Embryonic facial prominence (tissue), 1 donor: Measurements from ENCODE around the gene ECSIT.

Experiments
- DNase-seq: peaks from one replicate; pipeline ENCODE4 v3.0.0-alpha.2; 2016; ENCODE audit errors: extremely low spot score

Gene ECSIT

GRCh38 chr19:11504502-11505031 is 24.4 kb downstream of the ECSIT start:
- no peak for DNase-seq

GRCh38 chr19:11499890-11500420 is 29.0 kb downstream of the ECSIT start:
- DNase-seq = no peak

GRCh38 chr19:11499220-11499726 is 29.7 kb downstream of the ECSIT start:
- DNase-seq = no peak

- DNase-seq = no peak
Observed at GRCh38 chr19:11496391-11497163, 32.4 kb downstream of the ECSIT start.

- no peak for DNase-seq
Observed at GRCh38 chr19:11495885-11496284, 33.0 kb downstream of the ECSIT start.

- no peak for DNase-seq
Observed at GRCh38 chr19:11495481-11495880, 33.5 kb downstream of the ECSIT start.

- no peak for DNase-seq
Observed at GRCh38 chr19:11494634-11495285, 34.2 kb downstream of the ECSIT start.

GRCh38 chr19:11489378-11489777 is 39.6 kb downstream of the ECSIT start:
- no peak for DNase-seq

GRCh38 chr19:11486661-11487503 is 42.1 kb downstream of the ECSIT start:
- no peak for DNase-seq

- no peak for DNase-seq
Observed at GRCh38 chr19:11485245-11485837, 43.6 kb downstream of the ECSIT start.

GRCh38 chr19:11483366-11484111 is 45.4 kb downstream of the ECSIT start:
- DNase-seq = no peak

- no peak for DNase-seq
Observed at GRCh38 chr19:11482384-11483050, 46.4 kb downstream of the ECSIT start.

- DNase-seq = no peak
Observed at GRCh38 chr19:11481534-11482383, 47.2 kb downstream of the ECSIT start.

- DNase-seq = no peak
Observed at GRCh38 chr19:11480715-11481533, 48.0 kb downstream of the ECSIT start, which contains the start of gene ELAVL3. Gene ELAVL3 (minus strand): TSS chr19:11481046. CDS start chr19:11480608, 438 bp downstream.

GRCh38 chr19:11479898-11480714 is 48.8 kb downstream of the ECSIT start:
- DNase-seq = no peak

GRCh38 chr19:11479090-11479897 is 49.6 kb downstream of the ECSIT start:
- DNase-seq = no peak
